ENCODE results near the gene PLCB1.

PLCB1 gene

GRCh38 chr20:8292793-8293192 lies 160.7 kb downstream of the PLCB1 start:
- Histone ChIP-seq H3K4me1 (ENCODE audit: control insufficient read depth in 2 of 2, insufficient read depth in 2 of 2, low read length in 2 of 2) (no peaks in the 10 kb centered on the region), H3K27me3 (ENCODE audit: control insufficient read depth in 2 of 2, insufficient read depth in 2 of 2, low read length in 2 of 2) (no peaks in the 10 kb centered on the region), H3K36me3 (ENCODE audit: control insufficient read depth in 2 of 2, insufficient read depth in 2 of 2, low read length in 2 of 2) (no peaks in the 10 kb centered on the region), H3K4me3 (ENCODE audit: low read length in 2 of 2) (no peak overlapping the region), H3K27ac (ENCODE audit: low read depth in 2 of 2, low read length in 2 of 2) (no peak overlapping the region), H3K9ac (ENCODE audit: low read depth in 1 of 2, low read length in 2 of 2) (no peak overlapping the region), H3K9me3 (ENCODE audit: control insufficient read depth in 2 of 2, low read length in 2 of 2) (no peaks in the 10 kb centered on the region)

GRCh38 chr20:8293750-8294149 lies 161.7 kb downstream of the PLCB1 start:
- no peaks in the 10 kb centered on the region for H3K9me3 ChIP-seq (ENCODE audit: control insufficient read depth in 2 of 2, low read length in 2 of 2)
- no peaks in the 10 kb centered on the region for H3K4me1 ChIP-seq (ENCODE audit: control insufficient read depth in 2 of 2, insufficient read depth in 2 of 2, low read length in 2 of 2)
- no peak overlapping the region for H3K9ac ChIP-seq (ENCODE audit: low read depth in 1 of 2, low read length in 2 of 2)
- H3K4me3 ChIP-seq (ENCODE audit: low read length in 2 of 2): no peak overlapping the region
- H3K27me3 ChIP-seq (ENCODE audit: control insufficient read depth in 2 of 2, insufficient read depth in 2 of 2, low read length in 2 of 2): no peaks in the 10 kb centered on the region
- no peak overlapping the region for H3K27ac ChIP-seq (ENCODE audit: low read depth in 2 of 2, low read length in 2 of 2)
- H3K36me3 ChIP-seq (ENCODE audit: control insufficient read depth in 2 of 2, insufficient read depth in 2 of 2, low read length in 2 of 2): no peaks in the 10 kb centered on the region

- no peaks in the 10 kb centered on the region for H3K36me3 ChIP-seq (ENCODE audit: control insufficient read depth in 2 of 2, insufficient read depth in 2 of 2, low read length in 2 of 2)
- no peaks in the 10 kb centered on the region for H3K27me3 ChIP-seq (ENCODE audit: control insufficient read depth in 2 of 2, insufficient read depth in 2 of 2, low read length in 2 of 2)
- no peak overlapping the region for H3K9ac ChIP-seq (ENCODE audit: low read depth in 1 of 2, low read length in 2 of 2)
- H3K4me1 ChIP-seq (ENCODE audit: control insufficient read depth in 2 of 2, insufficient read depth in 2 of 2, low read length in 2 of 2): no peaks in the 10 kb centered on the region
- H3K9me3 ChIP-seq (ENCODE audit: control insufficient read depth in 2 of 2, low read length in 2 of 2): no peaks in the 10 kb centered on the region
- no peak overlapping the region for H3K27ac ChIP-seq (ENCODE audit: low read depth in 2 of 2, low read length in 2 of 2)
- H3K4me3 ChIP-seq (ENCODE audit: low read length in 2 of 2): no peak overlapping the region
These were observed 164.5 kb downstream of the PLCB1 start for GRCh38 chr20:8296536-8296935.

- Histone ChIP-seq H3K4me3 (ENCODE audit: low read length in 2 of 2) (no peak overlapping the region), H3K36me3 (ENCODE audit: control insufficient read depth in 2 of 2, insufficient read depth in 2 of 2, low read length in 2 of 2) (no peaks in the 10 kb centered on the region), H3K27me3 (ENCODE audit: control insufficient read depth in 2 of 2, insufficient read depth in 2 of 2, low read length in 2 of 2) (no peaks in the 10 kb centered on the region), H3K9me3 (ENCODE audit: control insufficient read depth in 2 of 2, low read length in 2 of 2) (no peaks in the 10 kb centered on the region), H3K4me1 (ENCODE audit: control insufficient read depth in 2 of 2, insufficient read depth in 2 of 2, low read length in 2 of 2) (no peaks in the 10 kb centered on the region), H3K9ac (ENCODE audit: low read depth in 1 of 2, low read length in 2 of 2) (no peak overlapping the region), H3K27ac (ENCODE audit: low read depth in 2 of 2, low read length in 2 of 2) (no peak overlapping the region)
These were observed 166.5 kb downstream of the PLCB1 start for GRCh38 chr20:8298426-8299043.

- no peaks in the 10 kb centered on the region for H3K4me1 ChIP-seq (ENCODE audit: control insufficient read depth in 2 of 2, insufficient read depth in 2 of 2, low read length in 2 of 2)
- H3K4me3 ChIP-seq (ENCODE audit: low read length in 2 of 2): no peak overlapping the region
- H3K9ac ChIP-seq (ENCODE audit: low read depth in 1 of 2, low read length in 2 of 2): no peak overlapping the region
- no peaks in the 10 kb centered on the region for H3K36me3 ChIP-seq (ENCODE audit: control insufficient read depth in 2 of 2, insufficient read depth in 2 of 2, low read length in 2 of 2)
- H3K9me3 ChIP-seq (ENCODE audit: control insufficient read depth in 2 of 2, low read length in 2 of 2): no peaks in the 10 kb centered on the region
- no peaks in the 10 kb centered on the region for H3K27me3 ChIP-seq (ENCODE audit: control insufficient read depth in 2 of 2, insufficient read depth in 2 of 2, low read length in 2 of 2)
- no peak overlapping the region for H3K27ac ChIP-seq (ENCODE audit: low read depth in 2 of 2, low read length in 2 of 2)
These were observed 167.9 kb downstream of the PLCB1 start for GRCh38 chr20:8299921-8300320.

- no peak overlapping the region for H3K4me3 ChIP-seq (ENCODE audit: low read length in 2 of 2)
- H3K4me1 ChIP-seq (ENCODE audit: control insufficient read depth in 2 of 2, insufficient read depth in 2 of 2, low read length in 2 of 2): no peaks in the 10 kb centered on the region
- no peaks in the 10 kb centered on the region for H3K36me3 ChIP-seq (ENCODE audit: control insufficient read depth in 2 of 2, insufficient read depth in 2 of 2, low read length in 2 of 2)
- H3K9me3 ChIP-seq (ENCODE audit: control insufficient read depth in 2 of 2, low read length in 2 of 2): no peaks in the 10 kb centered on the region
- no peak overlapping the region for H3K27ac ChIP-seq (ENCODE audit: low read depth in 2 of 2, low read length in 2 of 2)
- H3K9ac ChIP-seq (ENCODE audit: low read depth in 1 of 2, low read length in 2 of 2): no peak overlapping the region
- H3K27me3 ChIP-seq (ENCODE audit: control insufficient read depth in 2 of 2, insufficient read depth in 2 of 2, low read length in 2 of 2): no peaks in the 10 kb centered on the region
These were observed 169.6 kb downstream of the PLCB1 start for GRCh38 chr20:8301655-8302054.

GRCh38 chr20:8303651-8304050 lies 171.6 kb downstream of the PLCB1 start:
- H3K4me3 ChIP-seq (ENCODE audit: low read length in 2 of 2): no peak overlapping the region
- H3K36me3 ChIP-seq (ENCODE audit: control insufficient read depth in 2 of 2, insufficient read depth in 2 of 2, low read length in 2 of 2): no peaks in the 10 kb centered on the region
- H3K27ac ChIP-seq (ENCODE audit: low read depth in 2 of 2, low read length in 2 of 2): no peak overlapping the region
- no peak overlapping the region for H3K9ac ChIP-seq (ENCODE audit: low read depth in 1 of 2, low read length in 2 of 2)
- no peaks in the 10 kb centered on the region for H3K27me3 ChIP-seq (ENCODE audit: control insufficient read depth in 2 of 2, insufficient read depth in 2 of 2, low read length in 2 of 2)
- H3K9me3 ChIP-seq (ENCODE audit: control insufficient read depth in 2 of 2, low read length in 2 of 2): no peaks in the 10 kb centered on the region
- no peaks in the 10 kb centered on the region for H3K4me1 ChIP-seq (ENCODE audit: control insufficient read depth in 2 of 2, insufficient read depth in 2 of 2, low read length in 2 of 2)

GRCh38 chr20:8304124-8304816 lies 172.2 kb downstream of the PLCB1 start:
- H3K9ac ChIP-seq (ENCODE audit: low read depth in 1 of 2, low read length in 2 of 2): no peak overlapping the region
- H3K4me1 ChIP-seq (ENCODE audit: control insufficient read depth in 2 of 2, insufficient read depth in 2 of 2, low read length in 2 of 2): no peaks in the 10 kb centered on the region
- H3K9me3 ChIP-seq (ENCODE audit: control insufficient read depth in 2 of 2, low read length in 2 of 2): no peaks in the 10 kb centered on the region
- H3K36me3 ChIP-seq (ENCODE audit: control insufficient read depth in 2 of 2, insufficient read depth in 2 of 2, low read length in 2 of 2): no peaks in the 10 kb centered on the region
- no peak overlapping the region for H3K4me3 ChIP-seq (ENCODE audit: low read length in 2 of 2)
- H3K27ac ChIP-seq (ENCODE audit: low read depth in 2 of 2, low read length in 2 of 2): no peak overlapping the region
- no peaks in the 10 kb centered on the region for H3K27me3 ChIP-seq (ENCODE audit: control insufficient read depth in 2 of 2, insufficient read depth in 2 of 2, low read length in 2 of 2)

GRCh38 chr20:8305449-8305978 lies 173.4 kb downstream of the PLCB1 start:
- H3K27me3 ChIP-seq (ENCODE audit: control insufficient read depth in 2 of 2, insufficient read depth in 2 of 2, low read length in 2 of 2): no peaks in the 10 kb centered on the region
- no peaks in the 10 kb centered on the region for H3K4me1 ChIP-seq (ENCODE audit: control insufficient read depth in 2 of 2, insufficient read depth in 2 of 2, low read length in 2 of 2)
- H3K27ac ChIP-seq (ENCODE audit: low read depth in 2 of 2, low read length in 2 of 2): no peak overlapping the region
- no peak overlapping the region for H3K9ac ChIP-seq (ENCODE audit: low read depth in 1 of 2, low read length in 2 of 2)
- no peak overlapping the region for H3K4me3 ChIP-seq (ENCODE audit: low read length in 2 of 2)
- H3K9me3 ChIP-seq (ENCODE audit: control insufficient read depth in 2 of 2, low read length in 2 of 2): no peaks in the 10 kb centered on the region
- H3K36me3 ChIP-seq (ENCODE audit: control insufficient read depth in 2 of 2, insufficient read depth in 2 of 2, low read length in 2 of 2): no peaks in the 10 kb centered on the region

- H3K4me3 ChIP-seq (ENCODE audit: low read length in 2 of 2): no peak overlapping the region
- H3K9ac ChIP-seq (ENCODE audit: low read depth in 1 of 2, low read length in 2 of 2): no peak overlapping the region
- H3K27me3 ChIP-seq (ENCODE audit: control insufficient read depth in 2 of 2, insufficient read depth in 2 of 2, low read length in 2 of 2): no peaks in the 10 kb centered on the region
- no peaks in the 10 kb centered on the region for H3K4me1 ChIP-seq (ENCODE audit: control insufficient read depth in 2 of 2, insufficient read depth in 2 of 2, low read length in 2 of 2)
- no peak overlapping the region for H3K27ac ChIP-seq (ENCODE audit: low read depth in 2 of 2, low read length in 2 of 2)
- H3K9me3 ChIP-seq (ENCODE audit: control insufficient read depth in 2 of 2, low read length in 2 of 2): no peaks in the 10 kb centered on the region
- H3K36me3 ChIP-seq (ENCODE audit: control insufficient read depth in 2 of 2, insufficient read depth in 2 of 2, low read length in 2 of 2): no peaks in the 10 kb centered on the region
These were observed 174.9 kb downstream of the PLCB1 start for GRCh38 chr20:8306937-8307336.
